Stomach (tissue), 4 donors: ENCODE data around the gene TMBIM4.

ENCODE experiments used
- EP300 ChIP-seq: sonication (generic); formaldehyde crosslinking; IDR thresholded peaks from one replicate; pipeline ENCODE4 v1.6.1; 2017; ENCODE audit warnings: antibody characterized with exemption
- POLR2A ChIP-seq, 4 donors: fragments of 450-650 bp; IDR thresholded peaks; one replicate each; pipeline ENCODE4 v1.6.1; 2016; ENCODE audit warnings: antibody characterized with exemption in 4 of 4, control low read depth in 2 of 4, mild to moderate bottlenecking in 1 of 4, moderate library complexity in 1 of 4
- POLR2AphosphoS5 ChIP-seq, 3 donors: sonication (generic); formaldehyde crosslinking; IDR thresholded peaks; one replicate each; pipeline ENCODE4 v1.6.1; 2016; ENCODE audit warnings: antibody characterized with exemption in 3 of 3
- TF ChIP-seq, protein P1 (sequence below), 7 experiments: fragments of 450-650 bp in 4 of 7; fragments of 200-600 bp in 3 of 7; sonication (generic) in 3 of 7; IDR thresholded peaks; one replicate each; pipeline ENCODE4 v1.5.1; 2016 to 2019; ENCODE audit warnings: antibody characterized with exemption in 7 of 7, control low read depth in 2 of 7, mild to moderate bottlenecking in 1 of 7

DNA sequence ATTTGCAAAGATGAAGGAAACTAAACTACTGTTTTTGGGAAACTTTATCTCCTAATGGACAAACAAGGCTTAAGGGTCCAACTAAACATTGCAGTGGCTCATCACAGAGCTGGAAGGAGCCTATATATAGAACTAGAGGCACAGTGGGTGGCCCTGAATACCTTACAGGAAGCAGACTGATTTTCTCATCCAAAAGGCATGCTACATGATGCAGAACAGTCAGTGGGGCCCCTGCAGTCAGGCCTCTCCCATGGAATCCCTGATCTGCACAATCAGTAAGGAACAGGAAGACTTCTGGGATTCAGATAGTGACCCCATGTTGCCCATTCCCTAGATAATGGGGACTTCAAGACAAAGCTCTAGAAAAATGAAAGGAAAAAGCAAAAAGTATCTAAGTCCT is 37.4 kb downstream of the TMBIM4 start:
- TF ChIP-seq, protein P1, sequence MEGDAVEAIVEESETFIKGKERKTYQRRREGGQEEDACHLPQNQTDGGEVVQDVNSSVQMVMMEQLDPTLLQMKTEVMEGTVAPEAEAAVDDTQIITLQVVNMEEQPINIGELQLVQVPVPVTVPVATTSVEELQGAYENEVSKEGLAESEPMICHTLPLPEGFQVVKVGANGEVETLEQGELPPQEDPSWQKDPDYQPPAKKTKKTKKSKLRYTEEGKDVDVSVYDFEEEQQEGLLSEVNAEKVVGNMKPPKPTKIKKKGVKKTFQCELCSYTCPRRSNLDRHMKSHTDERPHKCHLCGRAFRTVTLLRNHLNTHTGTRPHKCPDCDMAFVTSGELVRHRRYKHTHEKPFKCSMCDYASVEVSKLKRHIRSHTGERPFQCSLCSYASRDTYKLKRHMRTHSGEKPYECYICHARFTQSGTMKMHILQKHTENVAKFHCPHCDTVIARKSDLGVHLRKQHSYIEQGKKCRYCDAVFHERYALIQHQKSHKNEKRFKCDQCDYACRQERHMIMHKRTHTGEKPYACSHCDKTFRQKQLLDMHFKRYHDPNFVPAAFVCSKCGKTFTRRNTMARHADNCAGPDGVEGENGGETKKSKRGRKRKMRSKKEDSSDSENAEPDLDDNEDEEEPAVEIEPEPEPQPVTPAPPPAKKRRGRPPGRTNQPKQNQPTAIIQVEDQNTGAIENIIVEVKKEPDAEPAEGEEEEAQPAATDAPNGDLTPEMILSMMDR (IDR thresholded peaks at IDR 0.05), result no peak
- no peak for TF ChIP-seq EP300
- no peak for TF ChIP-seq POLR2A (IDR thresholded peaks at IDR 0.05)
- no peak for TF ChIP-seq POLR2AphosphoS5 (IDR thresholded peaks at IDR 0.05)
